Upper lobe of left lung (tissue), 4 donors: ENCODE measurements around the gene WDSUB1.

Experiments used
- CTCF ChIP-seq, 6 experiments: fragments of 450-650 bp in 4 of 6; fragments of 200-600 bp in 2 of 6; sonication (generic) in 2 of 6; IDR thresholded peaks; one replicate each; pipeline ENCODE4 v1.5.1; 2016 to 2019; ENCODE audit warnings: antibody characterized with exemption in 6 of 6
- POLR2A ChIP-seq, 4 donors: fragments of 450-650 bp; IDR thresholded peaks; one replicate each; pipeline ENCODE4 v1.5.1; 2016 to 2017; ENCODE audit warnings: antibody characterized with exemption in 4 of 4, mild to moderate bottlenecking in 2 of 4

DNA sequence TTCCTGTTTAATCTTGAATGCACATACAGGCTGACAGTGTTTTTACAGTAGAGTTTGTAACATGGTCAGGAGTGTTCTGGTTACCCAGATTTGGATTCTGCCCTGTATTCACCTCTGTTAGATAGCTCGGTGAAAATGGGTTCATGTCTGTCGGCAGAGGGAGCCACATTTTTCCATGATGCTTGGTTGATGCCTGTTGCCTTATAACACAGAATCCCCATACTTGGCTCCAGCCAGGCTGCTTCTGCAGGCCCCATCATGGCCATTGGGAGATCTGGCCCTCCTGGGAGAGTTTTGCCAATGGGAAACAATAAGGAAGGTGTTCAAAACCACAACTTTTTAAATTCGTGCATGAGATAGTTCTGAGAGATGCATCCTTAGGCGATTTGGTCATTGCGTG lies 78.1 kb downstream of the WDSUB1 start:
- TF ChIP-seq CTCF (IDR thresholded peaks at IDR 0.05) = no peak
- no peak for TF ChIP-seq POLR2A (IDR thresholded peaks at IDR 0.05)
